ENCODE measurements around the gene PDCD5.

DNA sequence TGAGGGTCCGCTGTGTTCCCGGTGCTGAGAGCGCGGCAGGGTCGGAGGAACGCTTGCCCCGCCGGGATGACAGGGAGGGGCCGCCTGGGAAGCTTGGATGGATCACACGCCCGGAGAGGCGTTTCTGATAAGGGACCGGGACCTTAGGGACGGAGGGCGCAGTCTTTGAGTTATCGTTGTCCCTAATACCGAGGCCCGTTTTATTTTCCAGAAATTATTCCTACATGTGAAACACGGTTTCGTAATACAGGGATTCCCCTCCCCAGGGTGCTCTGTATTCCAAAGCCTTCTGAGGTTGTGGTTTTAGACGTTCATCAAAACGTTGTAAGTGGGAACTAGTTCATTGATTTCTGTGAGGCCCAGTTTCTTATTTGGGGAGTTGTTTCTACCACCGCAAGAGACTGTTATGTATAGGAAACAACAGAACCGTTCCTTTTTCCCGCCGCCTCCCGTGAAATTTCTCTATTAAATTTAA lies 752 bp downstream of the PDCD5 start:
- TF ChIP-seq CTCF (IDR thresholded peaks at IDR 0.05) (no peak), POLR2A (IDR thresholded peaks at IDR 0.05) (no peak)

Data from body of pancreas (tissue), 4 donors.